Nephron progenitor cell (in vitro differentiated cells): ENCODE data around the gene DEFB128.

Experiments
- DNase-seq: peaks from one replicate; pipeline ENCODE4 v3.0.0; 2021
- H3K27ac Mint-ChIP-seq: 2 replicates; pipeline ENCODE4 v1.8.0; 2021; ENCODE audit warnings: mild to moderate bottlenecking, moderate library complexity, mixed read lengths
- H3K27me3 Mint-ChIP-seq: 2 replicates; pipeline ENCODE4 v1.8.0; 2021; ENCODE audit warnings: mild to moderate bottlenecking, low read depth, mixed read lengths; ENCODE audit not compliant: poor library complexity
- H3K36me3 Mint-ChIP-seq: 2 replicates; pipeline ENCODE4 v1.8.0; 2021; ENCODE audit warnings: low read depth, mixed read lengths
- H3K4me1 Mint-ChIP-seq: 2 replicates; pipeline ENCODE4 v1.8.0; 2021; ENCODE audit warnings: mixed read lengths
- H3K4me3 Mint-ChIP-seq: 2 replicates; pipeline ENCODE4 v1.8.0; 2021; ENCODE audit warnings: mild to moderate bottlenecking, moderate library complexity, mixed read lengths
- H3K9me3 Mint-ChIP-seq: 2 replicates; pipeline ENCODE4 v1.8.0; 2021; ENCODE audit warnings: mild to moderate bottlenecking, moderate library complexity, mixed read lengths
- TF ChIP-seq, protein P1 (sequence below): fragments of 200-600 bp; sonication (generic); IDR thresholded peaks from 2 replicates; pipeline ENCODE4 v1.5.0; 2021; ENCODE audit warnings: antibody characterized with exemption

DEFB128 gene

DNA sequence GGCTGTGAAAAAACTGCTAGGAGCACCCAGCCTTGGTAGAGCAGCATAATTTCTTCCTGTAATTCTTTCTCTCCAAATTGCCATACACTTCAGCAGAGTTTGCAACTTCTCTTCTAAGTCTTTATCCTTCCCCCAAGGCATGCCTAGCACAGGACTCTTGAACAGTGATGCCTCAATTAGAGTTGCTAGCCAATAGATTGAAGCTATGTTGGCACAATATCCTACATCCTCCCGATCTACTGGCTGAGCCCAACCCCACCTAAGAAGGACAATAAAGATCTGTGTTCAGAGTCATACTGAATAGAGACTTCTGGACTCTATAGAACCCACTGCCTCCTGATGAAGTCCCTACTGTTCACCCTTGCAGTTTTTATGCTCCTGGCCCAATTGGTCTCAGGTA, 47.2 kb downstream of the DEFB128 start, which contains the start of gene DEFB126:
TSS of gene DEFB126 (plus strand) at position 301 of the 400 bp plus-strand sequence. CDS start at position 340, 39 bp downstream.
- Mint-ChIP-seq H3K9me3 (peaks cover 11% of the 10 kb centered on the region), H3K27ac (no peak within 1 kb of the TSS), H3K36me3 (no peaks in the 10 kb centered on the region), H3K27me3 (peaks cover 74% of the 10 kb centered on the region), H3K4me1 (no peaks in the 10 kb centered on the region), H3K4me3 (no peak within 1 kb of the TSS)
- no peak for DNase-seq
- TF ChIP-seq, protein P1, sequence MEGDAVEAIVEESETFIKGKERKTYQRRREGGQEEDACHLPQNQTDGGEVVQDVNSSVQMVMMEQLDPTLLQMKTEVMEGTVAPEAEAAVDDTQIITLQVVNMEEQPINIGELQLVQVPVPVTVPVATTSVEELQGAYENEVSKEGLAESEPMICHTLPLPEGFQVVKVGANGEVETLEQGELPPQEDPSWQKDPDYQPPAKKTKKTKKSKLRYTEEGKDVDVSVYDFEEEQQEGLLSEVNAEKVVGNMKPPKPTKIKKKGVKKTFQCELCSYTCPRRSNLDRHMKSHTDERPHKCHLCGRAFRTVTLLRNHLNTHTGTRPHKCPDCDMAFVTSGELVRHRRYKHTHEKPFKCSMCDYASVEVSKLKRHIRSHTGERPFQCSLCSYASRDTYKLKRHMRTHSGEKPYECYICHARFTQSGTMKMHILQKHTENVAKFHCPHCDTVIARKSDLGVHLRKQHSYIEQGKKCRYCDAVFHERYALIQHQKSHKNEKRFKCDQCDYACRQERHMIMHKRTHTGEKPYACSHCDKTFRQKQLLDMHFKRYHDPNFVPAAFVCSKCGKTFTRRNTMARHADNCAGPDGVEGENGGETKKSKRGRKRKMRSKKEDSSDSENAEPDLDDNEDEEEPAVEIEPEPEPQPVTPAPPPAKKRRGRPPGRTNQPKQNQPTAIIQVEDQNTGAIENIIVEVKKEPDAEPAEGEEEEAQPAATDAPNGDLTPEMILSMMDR: no peak
